GM18498 (cell line): Measurements from ENCODE around the gene JKAMP.

Experiments used
- ATAC-seq: cut with Tn5 transposase; IDR thresholded peaks from one replicate; pipeline ENCODE4 v1.9.1; 2021; ENCODE audit warnings: mild to moderate bottlenecking, moderate library complexity; ENCODE audit not compliant: unreplicated experiment

JKAMP gene

DNA sequence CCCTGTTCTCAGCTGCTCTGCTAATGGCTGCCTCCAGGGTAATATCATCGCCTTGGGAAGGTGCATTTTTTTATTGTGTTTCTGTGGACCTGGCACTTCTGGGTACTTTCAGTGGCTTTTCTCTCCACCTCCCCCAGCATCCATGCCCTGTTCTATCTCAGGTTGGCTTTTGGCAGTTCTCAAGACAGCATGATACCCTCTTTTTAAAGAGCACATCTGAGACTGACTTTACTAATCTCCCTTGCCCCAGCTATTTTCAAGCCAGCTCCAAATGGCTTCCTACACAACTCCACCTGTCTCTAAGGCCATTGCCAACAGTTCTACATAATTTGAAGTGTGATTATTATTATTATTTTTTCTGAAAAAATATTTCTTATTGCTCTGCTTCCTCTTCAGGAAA lies 53.2 kb downstream of the JKAMP start:
- no peak for ATAC-seq

DNA sequence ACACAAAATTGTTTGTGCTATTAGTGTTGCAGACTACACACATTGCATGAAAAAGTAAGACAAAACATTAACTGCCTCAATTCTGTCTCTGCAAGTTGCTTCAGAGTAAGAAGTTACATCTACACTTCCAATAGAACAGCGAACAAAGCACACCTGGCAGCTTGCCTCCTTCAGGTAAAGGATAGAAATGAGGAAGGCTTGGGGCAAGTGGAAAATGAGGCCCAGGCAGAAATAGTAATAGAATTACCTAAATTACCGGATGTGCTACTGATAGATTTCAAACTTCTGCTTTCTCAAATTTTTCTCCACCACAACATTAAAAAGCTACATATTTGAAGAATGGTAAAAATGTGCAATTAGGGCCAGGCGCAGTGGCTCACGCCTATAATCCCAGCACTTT lies 54.6 kb downstream of the JKAMP start:
- ATAC-seq = no peak

DNA sequence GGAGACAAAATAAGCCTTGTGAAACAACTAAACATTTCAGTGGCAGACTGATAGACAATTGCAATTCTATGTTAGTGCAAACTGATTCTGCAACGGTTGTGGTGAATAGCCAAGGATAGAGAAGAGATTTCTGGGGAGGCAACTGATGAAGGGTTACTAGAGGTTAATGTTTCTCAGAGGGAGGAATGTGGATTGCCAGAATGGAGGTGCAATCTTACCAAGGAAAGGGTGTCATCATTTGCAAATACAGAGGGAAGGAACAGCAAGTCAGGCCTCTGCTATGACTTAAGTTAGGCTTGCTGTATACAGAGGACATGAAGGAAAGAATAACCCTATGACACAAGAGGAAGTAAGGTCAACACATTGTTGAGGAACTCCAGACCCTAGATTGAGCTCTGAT lies 56.5 kb downstream of the JKAMP start:
- no peak for ATAC-seq

DNA sequence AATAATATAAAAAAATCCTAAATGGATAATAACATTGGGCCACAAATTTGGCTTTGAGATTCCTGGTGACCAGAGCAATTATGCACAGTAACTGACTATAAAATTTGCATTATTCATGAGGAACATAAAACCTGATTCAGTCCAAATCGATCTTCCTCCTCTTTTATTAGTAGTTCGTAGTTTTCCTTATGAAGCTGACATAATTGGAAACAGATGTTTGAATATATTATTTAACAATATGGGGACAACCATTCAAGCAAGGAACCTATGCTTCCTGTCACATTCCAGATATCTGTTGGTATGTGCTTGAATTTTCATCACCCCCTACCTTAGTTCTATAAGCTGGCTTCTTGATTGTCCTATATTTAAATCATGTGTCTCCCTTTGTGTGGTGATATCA lies 57.4 kb downstream of the JKAMP start:
- no peak for ATAC-seq

DNA sequence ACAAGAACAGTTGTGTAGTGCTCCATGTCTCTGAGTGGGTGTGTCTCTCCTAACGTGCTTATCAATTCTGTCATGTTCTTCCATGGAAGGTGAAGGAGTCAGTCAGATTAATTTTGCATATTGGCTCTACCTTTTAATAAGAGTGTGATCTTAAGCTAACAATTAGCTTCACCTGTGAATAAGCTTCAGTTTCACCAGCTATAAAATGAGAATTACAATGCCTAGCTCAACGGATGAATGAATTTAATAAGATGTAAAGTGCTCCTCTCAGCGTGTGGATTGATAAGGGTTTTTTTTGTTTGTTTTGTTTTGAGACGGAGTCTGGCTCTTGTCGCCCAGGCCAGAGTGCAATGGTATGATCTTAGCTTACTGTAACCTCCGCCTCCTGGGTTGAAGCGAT lies 59.6 kb downstream of the JKAMP start:
- no peak for ATAC-seq

DNA sequence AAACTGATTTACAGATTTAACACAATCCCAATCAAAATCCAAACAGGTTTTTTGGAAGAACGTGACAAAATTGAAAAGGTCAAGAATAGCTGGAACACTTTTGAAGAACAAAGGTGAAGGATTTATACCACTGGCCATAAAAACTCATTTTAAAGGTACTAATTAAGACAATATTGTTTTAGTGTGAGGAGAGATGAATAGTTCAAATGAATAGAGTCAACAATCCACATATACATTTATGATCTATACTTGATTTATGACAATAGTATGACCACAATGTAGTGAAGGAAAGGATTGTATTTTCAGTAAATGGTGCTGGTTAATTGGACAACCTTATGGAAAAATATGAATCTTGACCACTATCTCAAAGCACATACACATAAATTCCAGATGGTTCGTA lies 63.0 kb downstream of the JKAMP start:
- ATAC-seq = no peak
